Lower lobe of right lung (tissue), 2 donors: ENCODE results near the gene HOXC9. TPM values are rescaled to one million over a fixed set of nuclear protein-coding genes. Genes with fewer than 3 reads are reported as not detected.

Experiments used
- ATAC-seq, 2 donors: fragments of 200-7000 bp; cut with Tn5 transposase; one replicate each; pipeline ENCODE4 v1.9.1; 2020 to 2022; ENCODE audit warnings: mild to moderate bottlenecking in 2 of 2, moderate library complexity in 2 of 2
- DNase-seq: peaks from one replicate; pipeline ENCODE4 v3.0.0-alpha.2; 2020
- H3K27ac ChIP-seq: fragments of 200-600 bp; one replicate; pipeline ENCODE4 v1.8.0; 2022
- H3K27me3 ChIP-seq: fragments of 200-600 bp; one replicate; pipeline ENCODE4 v1.8.0; 2022; ENCODE audit warnings: low read depth
- H3K36me3 ChIP-seq: fragments of 200-600 bp; one replicate; pipeline ENCODE4 v1.8.0; 2022; ENCODE audit warnings: mild to moderate bottlenecking
- H3K4me1 ChIP-seq: fragments of 200-600 bp; one replicate; pipeline ENCODE4 v1.8.0; 2022
- H3K4me3 ChIP-seq: fragments of 200-600 bp; one replicate; pipeline ENCODE4 v1.8.0; 2022; ENCODE audit warnings: mild to moderate bottlenecking
- H3K9me3 ChIP-seq: fragments of 200-600 bp; one replicate; pipeline ENCODE4 v1.8.0; 2022
- intact Hi-C: fragments of 100-400 bp; cut with DNase I; formaldehyde crosslinking; loops from one replicate; pipeline ENCODE4 v1.11.0; 2022
- total RNA-seq: library from RNA; stranded (reverse); fragmentation: NEBNext Ultra II Directional; extraction: Animal tissue kit (Norgen Biotek cat#: 25700); gene quantifications from one replicate; pipeline ENCODE4 v1.2.1, GENCODE V29; 2021
- TF ChIP-seq, protein P1 (sequence below): fragments of 200-600 bp; IDR thresholded peaks from one replicate; pipeline ENCODE4 v1.8.0; 2022; ENCODE audit warnings: antibody characterized with exemption, mild to moderate bottlenecking
- donor health status: DM: no; HTN: yes; CAD: no; lungs with severe emphysema.

HOXC9 gene
- total RNA-seq, 1 donor from 2014 or later, result not detected

DNA sequence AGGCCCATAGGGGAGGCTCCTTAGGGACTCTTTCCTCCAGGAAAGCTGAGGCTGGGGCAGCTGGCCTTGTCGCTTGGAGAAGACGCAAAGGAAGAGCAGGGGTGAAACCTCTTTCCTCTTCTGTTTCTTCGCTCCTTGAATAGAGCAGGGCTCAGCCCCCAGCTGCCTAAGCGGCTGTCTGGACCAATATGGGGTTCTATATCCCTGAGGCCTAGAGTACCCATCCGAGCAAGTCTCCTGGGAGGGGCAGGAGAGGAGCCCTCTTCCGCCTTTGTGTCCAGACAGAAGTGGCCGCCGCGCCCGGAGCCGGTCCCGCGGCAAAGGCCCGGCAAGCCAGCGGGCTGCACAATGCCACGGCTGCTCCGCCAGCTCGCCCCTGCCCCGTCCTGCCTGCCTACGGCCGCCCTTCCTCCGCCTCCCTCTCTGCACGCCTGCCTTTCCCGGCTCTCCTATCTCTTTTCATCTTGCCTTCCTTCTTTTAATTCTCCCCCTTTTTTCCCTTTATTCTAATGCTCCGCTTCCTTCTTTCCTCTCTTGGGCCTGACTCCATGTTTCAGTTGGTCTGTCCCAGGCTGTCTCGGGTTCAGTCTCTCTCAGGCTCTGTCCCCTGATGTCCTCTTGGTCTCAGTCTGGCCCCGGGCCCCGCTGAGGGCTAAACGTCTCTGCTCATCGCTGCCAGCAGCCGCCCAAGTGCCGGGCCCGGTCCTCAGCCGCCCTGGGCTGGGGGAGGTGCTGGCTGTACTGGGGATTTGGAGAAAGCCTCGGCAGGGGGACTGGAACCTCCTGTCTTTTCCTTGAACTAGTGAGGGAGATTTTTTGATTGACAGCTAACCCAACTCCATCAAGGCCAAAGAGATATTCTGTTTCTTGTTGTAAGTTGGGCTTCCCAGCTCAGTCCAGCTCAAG is 2.5 kb upstream of the HOXC9 start:
- Histone ChIP-seq H3K27me3 (peaks cover 100% of the 10 kb centered on the region), H3K4me3 (no peak overlapping the region), H3K4me1 (peaks cover 42% of the 10 kb centered on the region), H3K9me3 (no peaks in the 10 kb centered on the region), H3K27ac (no peak overlapping the region), H3K36me3 (no peaks in the 10 kb centered on the region)
- TF ChIP-seq, protein P1, sequence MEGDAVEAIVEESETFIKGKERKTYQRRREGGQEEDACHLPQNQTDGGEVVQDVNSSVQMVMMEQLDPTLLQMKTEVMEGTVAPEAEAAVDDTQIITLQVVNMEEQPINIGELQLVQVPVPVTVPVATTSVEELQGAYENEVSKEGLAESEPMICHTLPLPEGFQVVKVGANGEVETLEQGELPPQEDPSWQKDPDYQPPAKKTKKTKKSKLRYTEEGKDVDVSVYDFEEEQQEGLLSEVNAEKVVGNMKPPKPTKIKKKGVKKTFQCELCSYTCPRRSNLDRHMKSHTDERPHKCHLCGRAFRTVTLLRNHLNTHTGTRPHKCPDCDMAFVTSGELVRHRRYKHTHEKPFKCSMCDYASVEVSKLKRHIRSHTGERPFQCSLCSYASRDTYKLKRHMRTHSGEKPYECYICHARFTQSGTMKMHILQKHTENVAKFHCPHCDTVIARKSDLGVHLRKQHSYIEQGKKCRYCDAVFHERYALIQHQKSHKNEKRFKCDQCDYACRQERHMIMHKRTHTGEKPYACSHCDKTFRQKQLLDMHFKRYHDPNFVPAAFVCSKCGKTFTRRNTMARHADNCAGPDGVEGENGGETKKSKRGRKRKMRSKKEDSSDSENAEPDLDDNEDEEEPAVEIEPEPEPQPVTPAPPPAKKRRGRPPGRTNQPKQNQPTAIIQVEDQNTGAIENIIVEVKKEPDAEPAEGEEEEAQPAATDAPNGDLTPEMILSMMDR, result no peak
- no peak for DNase-seq
- ATAC-seq, result no peak
- intact Hi-C loops, result no loop called here

- Histone ChIP-seq H3K9me3 (no peaks in the 10 kb centered on the region), H3K4me1 (peaks cover 42% of the 10 kb centered on the region), H3K27ac (no peak overlapping the region), H3K36me3 (no peaks in the 10 kb centered on the region), H3K4me3 (no peak overlapping the region), H3K27me3 (peaks cover 100% of the 10 kb centered on the region)
- intact Hi-C loops, result no loop called here
- TF ChIP-seq, protein P1, result no peak
- ATAC-seq (no peak), DNase-seq (no peak)
These were observed 1.7 kb upstream of the HOXC9 start for GRCh38 chr12:53998110-53998899.

- Histone ChIP-seq H3K9me3 (no peaks in the 10 kb centered on the region), H3K4me3 (no peak overlapping the region), H3K27me3 (peaks cover 100% of the 10 kb centered on the region), H3K36me3 (no peaks in the 10 kb centered on the region), H3K27ac (no peak overlapping the region), H3K4me1 (peaks cover 42% of the 10 kb centered on the region)
- ATAC-seq (no peak), DNase-seq (no peak)
- intact Hi-C loops, result no loop called here
- TF ChIP-seq, protein P1, result no peak
These were observed 1.1 kb upstream of the HOXC9 start for GRCh38 chr12:53998900-53999236.

DNA sequence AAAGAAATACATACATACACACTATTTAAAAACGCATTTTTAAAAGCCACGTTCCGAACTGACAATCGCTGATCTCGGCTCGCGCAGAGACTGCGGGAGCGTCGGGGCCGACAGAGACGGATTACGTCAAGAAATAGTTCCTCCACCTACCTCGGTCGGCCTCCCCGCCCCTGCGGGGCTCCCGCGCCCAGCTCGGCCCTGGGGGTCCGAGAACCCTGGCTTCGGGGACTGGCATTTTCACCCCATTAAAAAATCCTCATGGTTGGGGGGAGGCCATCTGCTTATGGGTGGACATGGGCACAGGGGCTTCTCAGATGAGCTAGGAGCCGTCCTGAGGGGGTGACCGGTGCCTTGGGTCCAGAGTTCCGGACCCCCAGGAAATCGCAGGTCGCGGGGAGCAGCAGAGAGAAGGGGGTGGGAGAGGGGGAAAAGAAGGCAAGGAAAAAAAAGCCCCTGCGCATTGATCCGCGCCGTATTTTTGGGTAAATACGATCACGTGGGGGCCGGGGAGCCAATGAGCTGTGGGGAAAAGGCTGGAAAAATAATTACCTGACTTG is 324 bp upstream of the HOXC9 start:
- H3K4me3 ChIP-seq, result peak overlapping the region; percentile 41
- no peak overlapping the region for H3K27ac ChIP-seq
- no peaks in the 10 kb centered on the region for H3K9me3 ChIP-seq
- H3K27me3 ChIP-seq, result peaks cover 100% of the 10 kb centered on the region
- ATAC-seq (no peak), DNase-seq (no peak)
- peaks cover 34% of the 10 kb centered on the region for H3K4me1 ChIP-seq
- TF ChIP-seq, protein P1, result no peak
- intact Hi-C loops, result loop anchor here (5.0 kb wide), 1 partner anchor 208 kb away; no protein-coding TSS in a partner anchor
- no peaks in the 10 kb centered on the region for H3K36me3 ChIP-seq
